ENCODE results near the gene PODNL1. TPM values are rescaled to one million over a fixed set of nuclear protein-coding genes. Genes with fewer than 3 reads are reported as not detected.

PODNL1 gene
- total and polyA plus RNA-seq, 2 experiments from 2014 or later: 0.24 TPM; not detected in 1

- H3K36me3 ChIP-seq (ENCODE audit: insufficient read depth): no peaks in the 10 kb centered on the region
- no peak overlapping the region for H3K27ac Mint-ChIP-seq
Observed at GRCh38 chr19:13982773-13983172, 44.6 kb upstream of the PODNL1 start.

More at GRCh38 chr19:13982773-13983172, 44.6 kb upstream of the PODNL1 start:
- ATAC-seq: no peak
- Histone ChIP-seq H3K27me3 (ENCODE audit: insufficient read depth) (no peaks in the 10 kb centered on the region), H3K79me2 (replicated peaks; ENCODE audit: insufficient read depth) (no peaks in the 10 kb centered on the region), H3K4me3 (no peak overlapping the region), H3F3A (replicated peaks; ENCODE audit: low read depth) (peaks cover 13% of the 10 kb centered on the region), H3K4me1 (ENCODE audit: insufficient read depth) (peaks cover 50% of the 10 kb centered on the region), H3K9me2 (ENCODE audit: insufficient read depth) (no peaks in the 10 kb centered on the region), H3K27ac (ENCODE audit: low read depth) (no peak overlapping the region), H3K4me2 (no peak overlapping the region), H4K20me1 (replicated peaks; ENCODE audit: insufficient read depth) (no peaks in the 10 kb centered on the region), H2AFZ (no peak overlapping the region)
- Mint-ChIP-seq H3K4me1 (peaks cover 41% of the 10 kb centered on the region), H3K36me3 (ENCODE audit: low read depth) (no peaks in the 10 kb centered on the region), H3K9me3 (no peaks in the 10 kb centered on the region), H3K27me3 (ENCODE audit: insufficient read depth, low read depth, poor library complexity) (peaks cover 13% of the 10 kb centered on the region), H3K4me3 (no peak overlapping the region)
- DNase-seq (ENCODE audit: low spot score): no peak
- TF ChIP-seq EZH2 (IDR thresholded peaks at IDR 0.05; ENCODE audit: low read depth, unreplicated experiment): no peak
- no peak for TF ChIP-seq POLR2AphosphoS5 (IDR thresholded peaks at IDR 0.05; ENCODE audit: low read depth)
- no peak for TF ChIP-seq STAT1 (IDR thresholded peaks at IDR 0.05; ENCODE audit: unreplicated experiment)
- no peak for TF ChIP-seq CTCF (conservative IDR thresholded peaks at IDR 0.05; ENCODE audit: low read depth in 2 of 2)
- TF ChIP-seq ZNF462 (CRISPR knock-in tag; IDR thresholded peaks at IDR 0.05): no peak
- TF ChIP-seq, protein P1, sequence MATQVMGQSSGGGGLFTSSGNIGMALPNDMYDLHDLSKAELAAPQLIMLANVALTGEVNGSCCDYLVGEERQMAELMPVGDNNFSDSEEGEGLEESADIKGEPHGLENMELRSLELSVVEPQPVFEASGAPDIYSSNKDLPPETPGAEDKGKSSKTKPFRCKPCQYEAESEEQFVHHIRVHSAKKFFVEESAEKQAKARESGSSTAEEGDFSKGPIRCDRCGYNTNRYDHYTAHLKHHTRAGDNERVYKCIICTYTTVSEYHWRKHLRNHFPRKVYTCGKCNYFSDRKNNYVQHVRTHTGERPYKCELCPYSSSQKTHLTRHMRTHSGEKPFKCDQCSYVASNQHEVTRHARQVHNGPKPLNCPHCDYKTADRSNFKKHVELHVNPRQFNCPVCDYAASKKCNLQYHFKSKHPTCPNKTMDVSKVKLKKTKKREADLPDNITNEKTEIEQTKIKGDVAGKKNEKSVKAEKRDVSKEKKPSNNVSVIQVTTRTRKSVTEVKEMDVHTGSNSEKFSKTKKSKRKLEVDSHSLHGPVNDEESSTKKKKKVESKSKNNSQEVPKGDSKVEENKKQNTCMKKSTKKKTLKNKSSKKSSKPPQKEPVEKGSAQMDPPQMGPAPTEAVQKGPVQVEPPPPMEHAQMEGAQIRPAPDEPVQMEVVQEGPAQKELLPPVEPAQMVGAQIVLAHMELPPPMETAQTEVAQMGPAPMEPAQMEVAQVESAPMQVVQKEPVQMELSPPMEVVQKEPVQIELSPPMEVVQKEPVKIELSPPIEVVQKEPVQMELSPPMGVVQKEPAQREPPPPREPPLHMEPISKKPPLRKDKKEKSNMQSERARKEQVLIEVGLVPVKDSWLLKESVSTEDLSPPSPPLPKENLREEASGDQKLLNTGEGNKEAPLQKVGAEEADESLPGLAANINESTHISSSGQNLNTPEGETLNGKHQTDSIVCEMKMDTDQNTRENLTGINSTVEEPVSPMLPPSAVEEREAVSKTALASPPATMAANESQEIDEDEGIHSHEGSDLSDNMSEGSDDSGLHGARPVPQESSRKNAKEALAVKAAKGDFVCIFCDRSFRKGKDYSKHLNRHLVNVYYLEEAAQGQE (IDR thresholded peaks at IDR 0.05; ENCODE audit: unreplicated experiment): no peak
- TF ChIP-seq ZNF114 (CRISPR knock-in tag; IDR thresholded peaks at IDR 0.05): no peak
- no peak for TF ChIP-seq CREB1 (CRISPR knock-in tag; IDR thresholded peaks at IDR 0.05; ENCODE audit: low read depth)
- TF ChIP-seq NANOG (IDR thresholded peaks at IDR 0.05; ENCODE audit: borderline replicate concordance): no peak
